Measurements from ENCODE around the gene EYA2.

The EYA2 gene

DNA sequence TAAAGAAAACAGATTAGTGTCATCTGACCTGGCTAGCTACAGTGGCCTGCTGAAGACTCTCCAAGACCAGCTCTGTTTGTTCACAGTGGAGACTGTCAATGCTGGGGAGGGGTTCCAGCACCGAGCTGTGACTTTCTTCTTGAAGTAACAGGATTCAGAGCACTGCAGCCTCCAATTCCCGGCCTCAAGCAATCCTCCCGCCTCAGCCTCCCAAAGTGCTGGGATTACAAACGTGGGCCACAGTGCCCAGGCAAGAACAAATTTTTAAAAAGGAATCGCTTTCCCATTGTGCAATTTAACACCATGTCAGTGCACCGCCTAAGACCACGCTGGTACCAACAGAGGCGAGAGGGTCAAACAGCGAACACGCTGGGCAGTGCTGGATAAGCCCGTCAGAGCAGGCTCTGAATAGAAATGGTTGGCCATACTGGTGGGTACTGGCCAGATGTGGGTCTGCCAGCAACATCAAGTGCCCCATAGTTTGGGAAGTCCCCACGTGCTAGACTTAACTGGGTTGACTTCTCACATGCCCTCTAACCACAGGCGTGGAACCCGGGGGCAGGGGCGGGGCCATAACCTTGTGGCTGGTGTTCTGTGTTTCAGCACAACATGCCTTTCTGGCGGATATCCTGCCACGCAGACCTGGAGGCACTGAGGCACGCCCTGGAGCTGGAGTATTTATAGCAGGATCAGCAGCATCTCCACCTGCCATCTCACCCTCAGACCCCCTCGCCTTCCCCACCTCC, 293.0 kb downstream of the EYA2 start:
- Histone ChIP-seq H3K27ac (ENCODE audit: low read depth in 2 of 2, low read length in 2 of 2) (no peak overlapping the region), H3K4me3 (ENCODE audit: low read length in 2 of 2) (no peak overlapping the region), H3K36me3 (ENCODE audit: control insufficient read depth in 2 of 2, insufficient read depth in 2 of 2, low read length in 2 of 2) (peaks cover 3% of the 10 kb centered on the region in 2 donors)

DNA sequence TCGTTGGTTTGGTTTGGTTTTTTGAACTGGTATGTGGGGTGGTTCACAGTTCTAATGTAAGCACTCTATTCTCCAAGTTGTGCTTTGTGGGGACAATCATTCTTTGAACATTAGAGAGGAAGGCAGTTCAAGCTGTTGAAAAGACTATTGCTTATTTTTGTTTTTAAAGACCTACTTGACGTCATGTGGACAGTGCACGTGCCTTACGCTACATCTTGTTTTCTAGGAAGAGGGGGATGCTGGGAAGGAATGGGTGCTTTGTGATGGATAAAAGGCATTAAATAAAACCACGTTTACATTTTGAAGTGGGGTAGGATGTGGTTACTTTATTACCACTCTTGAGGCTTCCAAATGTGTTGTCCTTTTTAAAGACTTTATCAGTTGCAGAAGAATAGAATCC, 293.9 kb downstream of the EYA2 start:
- Histone ChIP-seq H3K9ac (ENCODE audit: low read depth in 1 of 2, low read length in 2 of 2) (no peak overlapping the region), H3K36me3 (ENCODE audit: control insufficient read depth in 2 of 2, insufficient read depth in 2 of 2, low read length in 2 of 2) (peaks cover 0 to 3% of the 10 kb centered on the region in 2 donors), H3K9me3 (ENCODE audit: control insufficient read depth in 2 of 2, low read length in 2 of 2) (no peaks in the 10 kb centered on the region), H3K27ac (ENCODE audit: low read depth in 2 of 2, low read length in 2 of 2) (no peak overlapping the region), H3K4me3 (ENCODE audit: low read length in 2 of 2) (no peak overlapping the region), H3K27me3 (ENCODE audit: control insufficient read depth in 2 of 2, insufficient read depth in 2 of 2, low read length in 2 of 2) (no peaks in the 10 kb centered on the region), H3K4me1 (ENCODE audit: control insufficient read depth in 2 of 2, insufficient read depth in 2 of 2, low read length in 2 of 2) (no peaks in the 10 kb centered on the region)

More for the DNA sequence above, 293.0 kb downstream of the EYA2 start:
- H3K4me1 ChIP-seq (ENCODE audit: control insufficient read depth in 2 of 2, insufficient read depth in 2 of 2, low read length in 2 of 2), result no peaks in the 10 kb centered on the region
- H3K9ac ChIP-seq (ENCODE audit: low read depth in 1 of 2, low read length in 2 of 2), result no peak overlapping the region
- H3K9me3 ChIP-seq (ENCODE audit: control insufficient read depth in 2 of 2, low read length in 2 of 2), result no peaks in the 10 kb centered on the region
- H3K27me3 ChIP-seq (ENCODE audit: control insufficient read depth in 2 of 2, insufficient read depth in 2 of 2, low read length in 2 of 2), result no peaks in the 10 kb centered on the region

DNA sequence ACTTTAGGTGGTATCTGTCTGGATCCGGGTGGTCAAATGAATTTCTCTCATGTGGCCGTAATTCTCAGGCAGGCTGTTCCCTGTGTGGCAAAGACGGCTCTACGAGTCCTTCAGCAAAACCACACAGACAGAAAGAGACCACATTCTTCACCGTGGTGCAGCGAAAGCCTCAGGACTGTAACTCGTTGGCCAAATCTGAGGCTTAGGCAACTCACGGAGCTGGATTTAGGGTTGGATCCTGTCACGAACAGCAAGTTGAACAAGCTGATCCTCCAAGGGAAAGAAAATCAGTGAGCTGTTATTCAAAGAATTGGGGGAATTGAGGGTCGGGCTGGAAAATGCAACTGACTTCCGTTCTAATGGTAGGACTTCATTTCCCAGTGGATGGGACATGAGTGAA, 294.4 kb downstream of the EYA2 start:
- Histone ChIP-seq H3K9ac (ENCODE audit: low read depth in 1 of 2, low read length in 2 of 2) (no peak overlapping the region), H3K9me3 (ENCODE audit: control insufficient read depth in 2 of 2, low read length in 2 of 2) (no peaks in the 10 kb centered on the region), H3K4me3 (ENCODE audit: low read length in 2 of 2) (no peak overlapping the region), H3K27ac (ENCODE audit: low read depth in 2 of 2, low read length in 2 of 2) (no peak overlapping the region), H3K27me3 (ENCODE audit: control insufficient read depth in 2 of 2, insufficient read depth in 2 of 2, low read length in 2 of 2) (no peaks in the 10 kb centered on the region), H3K36me3 (ENCODE audit: control insufficient read depth in 2 of 2, insufficient read depth in 2 of 2, low read length in 2 of 2) (peaks cover 0 to 3% of the 10 kb centered on the region in 2 donors), H3K4me1 (ENCODE audit: control insufficient read depth in 2 of 2, insufficient read depth in 2 of 2, low read length in 2 of 2) (no peaks in the 10 kb centered on the region)

DNA sequence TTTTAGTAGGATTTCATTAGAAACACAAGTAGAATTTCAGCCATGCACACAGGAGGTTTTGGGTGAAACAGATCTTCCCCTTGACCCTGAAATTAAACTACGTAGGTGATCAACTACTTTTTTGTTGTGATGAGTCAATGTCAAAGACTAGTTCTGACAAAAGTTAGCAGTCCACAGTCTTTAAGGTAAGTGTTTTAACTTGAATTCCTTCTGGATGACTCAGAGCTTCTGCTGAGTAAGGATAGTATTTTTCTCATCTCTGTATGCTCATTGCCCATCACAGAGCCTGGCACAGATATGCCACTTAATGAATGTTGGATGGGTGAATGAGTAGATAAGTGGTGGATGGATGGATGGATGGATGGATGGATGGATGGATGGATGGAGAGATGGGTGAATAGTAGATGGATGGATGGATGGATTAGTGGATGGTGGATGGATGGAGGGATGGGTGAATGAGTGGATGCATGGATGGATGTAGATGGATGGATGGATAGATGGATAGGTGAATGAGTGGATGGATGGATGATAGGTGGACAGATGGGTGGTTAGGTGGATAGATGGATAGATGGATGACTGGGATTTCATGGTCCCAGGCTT, 296.5 kb downstream of the EYA2 start:
- Histone ChIP-seq H3K9ac (ENCODE audit: low read depth in 1 of 2, low read length in 2 of 2) (no peak overlapping the region), H3K4me1 (ENCODE audit: control insufficient read depth in 2 of 2, insufficient read depth in 2 of 2, low read length in 2 of 2) (no peaks in the 10 kb centered on the region), H3K36me3 (ENCODE audit: control insufficient read depth in 2 of 2, insufficient read depth in 2 of 2, low read length in 2 of 2) (peaks cover 0 to 3% of the 10 kb centered on the region in 2 donors), H3K4me3 (ENCODE audit: low read length in 2 of 2) (no peak overlapping the region), H3K27ac (ENCODE audit: low read depth in 2 of 2, low read length in 2 of 2) (no peak overlapping the region), H3K9me3 (ENCODE audit: control insufficient read depth in 2 of 2, low read length in 2 of 2) (no peaks in the 10 kb centered on the region), H3K27me3 (ENCODE audit: control insufficient read depth in 2 of 2, insufficient read depth in 2 of 2, low read length in 2 of 2) (no peaks in the 10 kb centered on the region)

DNA sequence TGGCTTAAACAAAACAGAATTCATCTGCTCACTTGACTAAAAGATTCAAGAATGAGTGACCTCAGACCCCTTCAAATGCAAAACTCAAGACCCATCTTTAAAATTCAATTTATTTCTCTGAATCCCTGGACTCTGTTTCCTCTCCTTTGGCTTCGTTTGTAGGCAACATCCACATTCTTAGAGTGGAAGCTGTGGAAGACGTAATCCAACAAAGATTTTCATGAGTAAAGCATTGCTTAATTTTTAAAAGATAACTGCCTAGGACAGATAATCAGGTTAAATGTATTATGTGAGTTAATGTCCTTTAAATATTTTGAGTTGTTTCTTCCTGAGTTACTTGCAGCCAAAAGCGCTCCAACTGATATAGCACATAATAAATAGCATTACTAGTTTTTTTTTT, 297.3 kb downstream of the EYA2 start:
- Histone ChIP-seq H3K4me3 (ENCODE audit: low read length in 2 of 2) (no peak overlapping the region), H3K9ac (ENCODE audit: low read depth in 1 of 2, low read length in 2 of 2) (no peak overlapping the region), H3K9me3 (ENCODE audit: control insufficient read depth in 2 of 2, low read length in 2 of 2) (no peaks in the 10 kb centered on the region), H3K4me1 (ENCODE audit: control insufficient read depth in 2 of 2, insufficient read depth in 2 of 2, low read length in 2 of 2) (no peaks in the 10 kb centered on the region), H3K27me3 (ENCODE audit: control insufficient read depth in 2 of 2, insufficient read depth in 2 of 2, low read length in 2 of 2) (no peaks in the 10 kb centered on the region), H3K27ac (ENCODE audit: low read depth in 2 of 2, low read length in 2 of 2) (no peak overlapping the region), H3K36me3 (ENCODE audit: control insufficient read depth in 2 of 2, insufficient read depth in 2 of 2, low read length in 2 of 2) (peaks cover 0 to 3% of the 10 kb centered on the region in 2 donors)

DNA sequence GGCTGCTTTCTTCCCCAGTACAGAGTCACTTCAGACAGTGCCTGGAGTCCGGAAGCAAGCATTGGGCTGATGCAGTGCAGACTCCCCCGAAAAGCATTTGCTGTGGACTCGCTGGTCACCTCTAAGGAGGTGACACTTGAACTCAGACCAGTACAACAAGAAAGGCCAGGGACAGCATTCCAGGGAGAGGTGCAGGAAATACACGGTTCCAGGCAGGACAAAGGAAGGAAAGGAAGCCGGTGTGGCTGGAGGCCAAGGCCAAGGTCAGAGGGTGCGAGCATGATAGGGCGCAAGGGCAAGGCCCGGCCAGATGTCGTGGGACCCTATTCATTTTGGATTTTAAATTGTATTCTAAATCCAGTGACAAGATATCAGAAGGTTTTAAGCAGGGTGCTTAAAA, 300.9 kb downstream of the EYA2 start:
- no peak overlapping the region for H3K27ac ChIP-seq (ENCODE audit: low read depth in 2 of 2, low read length in 2 of 2)
- H3K36me3 ChIP-seq (ENCODE audit: control insufficient read depth in 2 of 2, insufficient read depth in 2 of 2, low read length in 2 of 2), result no peaks in the 10 kb centered on the region
- H3K27me3 ChIP-seq (ENCODE audit: control insufficient read depth in 2 of 2, insufficient read depth in 2 of 2, low read length in 2 of 2), result no peaks in the 10 kb centered on the region
- no peak overlapping the region for H3K4me3 ChIP-seq (ENCODE audit: low read length in 2 of 2)
- no peak overlapping the region for H3K9ac ChIP-seq (ENCODE audit: low read depth in 1 of 2, low read length in 2 of 2)
- H3K9me3 ChIP-seq (ENCODE audit: control insufficient read depth in 2 of 2, low read length in 2 of 2), result no peaks in the 10 kb centered on the region
- H3K4me1 ChIP-seq (ENCODE audit: control insufficient read depth in 2 of 2, insufficient read depth in 2 of 2, low read length in 2 of 2), result no peaks in the 10 kb centered on the region

DNA sequence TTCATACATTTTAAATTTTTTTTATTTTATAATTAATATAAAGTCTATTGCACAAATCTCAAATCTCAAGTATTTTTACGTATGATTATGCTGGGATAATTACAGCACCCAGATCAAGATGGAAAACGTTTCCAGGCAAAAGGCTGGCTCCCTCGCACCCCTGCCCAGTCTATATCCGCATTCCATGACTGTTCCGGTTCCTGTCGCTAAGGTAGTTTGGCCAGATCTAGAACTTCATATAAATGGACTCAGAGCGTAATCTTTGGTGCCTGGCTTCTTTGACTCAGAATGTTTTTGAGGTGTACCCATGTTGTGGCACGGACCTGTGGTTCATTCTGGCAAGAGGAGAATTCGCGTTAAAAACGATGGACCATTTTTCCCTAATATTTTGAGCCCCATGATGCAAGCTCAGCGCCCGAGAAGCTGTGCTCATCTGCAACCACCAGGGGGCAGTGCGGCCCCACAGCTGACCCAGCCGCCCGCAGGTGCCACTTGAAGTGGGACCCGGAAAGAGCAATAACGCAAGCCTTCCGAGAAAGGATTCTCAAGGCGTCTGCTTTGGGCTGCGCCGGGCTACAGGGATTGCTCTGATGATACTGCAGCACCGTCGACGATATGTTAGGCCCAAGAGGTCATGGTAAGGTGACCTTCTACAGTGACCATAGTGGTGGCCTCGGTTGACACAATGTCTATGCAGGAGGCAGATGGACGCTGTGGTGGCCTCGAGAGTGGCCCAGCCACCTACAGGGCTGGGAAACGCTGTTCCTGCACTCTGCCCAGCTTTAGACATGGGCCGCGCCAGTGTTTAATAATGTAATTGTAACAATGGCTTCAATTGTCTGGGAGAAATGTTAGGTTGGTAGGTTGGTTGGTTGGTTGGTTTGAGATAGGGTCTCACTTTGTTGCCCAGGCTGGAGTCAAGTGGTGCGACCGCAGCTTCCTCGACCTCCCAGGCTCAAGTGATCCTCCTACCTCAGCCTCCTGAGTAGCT, 301.7 kb downstream of the EYA2 start:
- Histone ChIP-seq H3K27ac (ENCODE audit: low read depth in 2 of 2, low read length in 2 of 2) (no peak overlapping the region), H3K4me1 (ENCODE audit: control insufficient read depth in 2 of 2, insufficient read depth in 2 of 2, low read length in 2 of 2) (no peaks in the 10 kb centered on the region), H3K4me3 (ENCODE audit: low read length in 2 of 2) (peak overlapping the region; percentile 31 to 50), H3K9me3 (ENCODE audit: control insufficient read depth in 2 of 2, low read length in 2 of 2) (no peaks in the 10 kb centered on the region), H3K27me3 (ENCODE audit: control insufficient read depth in 2 of 2, insufficient read depth in 2 of 2, low read length in 2 of 2) (no peaks in the 10 kb centered on the region), H3K9ac (ENCODE audit: low read depth in 1 of 2, low read length in 2 of 2) (peak overlapping the region; percentile 10 to 33), H3K36me3 (ENCODE audit: control insufficient read depth in 2 of 2, insufficient read depth in 2 of 2, low read length in 2 of 2) (no peaks in the 10 kb centered on the region)

DNA sequence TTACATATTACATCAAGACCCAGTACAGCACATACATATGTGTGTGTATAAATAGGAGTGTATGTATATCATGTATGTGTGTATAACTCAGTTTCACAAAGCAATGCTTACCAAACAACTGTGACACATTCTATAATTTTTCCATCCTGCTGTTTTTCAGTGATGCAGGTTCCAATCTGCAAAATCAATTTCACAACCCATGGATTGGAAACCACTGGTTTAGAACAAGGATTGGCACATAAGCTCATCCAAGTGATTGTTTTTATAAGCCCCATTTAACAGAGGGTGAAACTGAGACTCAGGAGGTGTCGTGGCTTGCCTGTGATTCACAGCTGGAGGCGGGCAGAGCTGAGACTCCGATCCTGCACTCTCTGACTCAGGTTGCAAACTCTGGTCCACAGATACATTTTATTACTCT, 303.6 kb downstream of the EYA2 start:
- Histone ChIP-seq H3K27ac (ENCODE audit: low read depth in 2 of 2, low read length in 2 of 2) (no peak overlapping the region), H3K9ac (ENCODE audit: low read depth in 1 of 2, low read length in 2 of 2) (no peak overlapping the region), H3K4me3 (ENCODE audit: low read length in 2 of 2) (no peak overlapping the region), H3K4me1 (ENCODE audit: control insufficient read depth in 2 of 2, insufficient read depth in 2 of 2, low read length in 2 of 2) (no peaks in the 10 kb centered on the region), H3K36me3 (ENCODE audit: control insufficient read depth in 2 of 2, insufficient read depth in 2 of 2, low read length in 2 of 2) (no peaks in the 10 kb centered on the region), H3K27me3 (ENCODE audit: control insufficient read depth in 2 of 2, insufficient read depth in 2 of 2, low read length in 2 of 2) (no peaks in the 10 kb centered on the region), H3K9me3 (ENCODE audit: control insufficient read depth in 2 of 2, low read length in 2 of 2) (no peaks in the 10 kb centered on the region)

DNA sequence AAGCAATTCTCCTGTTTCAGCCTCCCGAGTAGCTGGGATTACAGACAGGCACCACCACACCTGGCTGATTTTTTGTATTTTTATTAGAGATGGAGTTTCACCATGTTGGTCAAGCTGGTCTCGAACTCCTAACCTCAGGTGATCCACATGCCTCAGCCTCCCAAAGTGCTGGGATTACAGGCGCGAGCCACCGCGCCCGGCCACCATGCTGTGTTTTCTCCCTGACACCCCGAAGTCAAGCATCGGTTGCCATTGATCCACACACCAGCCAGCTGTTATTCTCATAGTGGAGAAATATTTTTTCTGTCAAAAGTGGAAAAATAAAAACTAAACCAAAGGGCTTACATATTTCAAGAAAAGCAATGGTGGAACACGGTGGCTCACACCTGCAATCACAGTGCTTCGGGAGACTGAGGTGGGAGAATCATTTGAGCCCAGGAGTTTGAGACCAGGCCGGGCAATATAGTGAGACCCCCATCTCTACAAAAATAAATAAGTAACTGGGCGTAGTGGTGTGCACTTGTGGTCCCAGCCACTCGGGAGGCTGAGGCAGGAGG, 304.4 kb downstream of the EYA2 start:
- Histone ChIP-seq H3K4me1 (ENCODE audit: control insufficient read depth in 2 of 2, insufficient read depth in 2 of 2, low read length in 2 of 2) (no peaks in the 10 kb centered on the region), H3K36me3 (ENCODE audit: control insufficient read depth in 2 of 2, insufficient read depth in 2 of 2, low read length in 2 of 2) (no peaks in the 10 kb centered on the region), H3K9me3 (ENCODE audit: control insufficient read depth in 2 of 2, low read length in 2 of 2) (no peaks in the 10 kb centered on the region), H3K4me3 (ENCODE audit: low read length in 2 of 2) (no peak overlapping the region), H3K9ac (ENCODE audit: low read depth in 1 of 2, low read length in 2 of 2) (no peak overlapping the region), H3K27me3 (ENCODE audit: control insufficient read depth in 2 of 2, insufficient read depth in 2 of 2, low read length in 2 of 2) (no peaks in the 10 kb centered on the region), H3K27ac (ENCODE audit: low read depth in 2 of 2, low read length in 2 of 2) (no peak overlapping the region)

All from mucosa of rectum (tissue), 2 donors.